ENCODE data around the gene NTSR1.

DNA sequence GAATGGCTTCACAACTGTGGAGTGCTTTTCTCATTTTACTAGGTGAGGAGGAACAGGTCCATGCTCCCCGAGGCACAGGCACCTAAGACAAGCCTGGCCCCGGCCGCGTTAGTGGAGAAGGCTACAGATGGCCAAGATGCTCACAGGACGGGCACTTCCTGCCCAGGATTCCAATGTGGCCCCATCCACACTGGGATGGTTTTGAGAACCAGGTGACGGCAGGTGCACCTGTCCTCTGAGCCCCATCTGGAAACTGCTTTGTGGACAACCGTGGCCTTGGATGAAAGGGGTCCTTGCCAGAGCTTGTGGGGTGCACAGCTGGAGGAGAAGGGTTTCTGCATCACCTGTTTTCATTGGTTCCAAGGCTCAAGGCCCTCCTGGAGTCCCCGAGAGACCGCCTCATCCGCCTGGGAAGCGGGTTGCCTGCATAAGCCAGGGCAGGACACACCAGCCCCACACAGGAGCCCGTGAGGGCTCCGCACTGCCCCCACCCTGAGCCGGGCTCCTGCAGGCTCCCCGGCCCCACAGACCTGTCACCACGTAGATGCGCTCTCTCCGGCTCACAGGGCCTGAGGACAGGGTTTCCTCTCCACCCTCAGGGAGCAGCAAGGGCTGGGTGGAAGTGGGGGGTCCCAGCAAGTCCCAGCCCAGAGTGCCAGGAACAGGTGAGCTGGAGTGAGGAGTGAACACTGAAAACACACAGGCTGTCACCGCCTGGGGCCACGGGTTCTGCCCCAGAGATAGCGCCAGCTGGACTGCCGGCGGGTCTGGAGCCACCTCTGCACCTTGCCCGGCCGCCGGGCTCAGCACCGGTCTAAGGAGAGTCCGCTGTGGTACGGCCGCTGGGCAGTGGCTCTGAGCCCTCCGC is 18.3 kb downstream of the NTSR1 start:
- TF ChIP-seq, protein P1, sequence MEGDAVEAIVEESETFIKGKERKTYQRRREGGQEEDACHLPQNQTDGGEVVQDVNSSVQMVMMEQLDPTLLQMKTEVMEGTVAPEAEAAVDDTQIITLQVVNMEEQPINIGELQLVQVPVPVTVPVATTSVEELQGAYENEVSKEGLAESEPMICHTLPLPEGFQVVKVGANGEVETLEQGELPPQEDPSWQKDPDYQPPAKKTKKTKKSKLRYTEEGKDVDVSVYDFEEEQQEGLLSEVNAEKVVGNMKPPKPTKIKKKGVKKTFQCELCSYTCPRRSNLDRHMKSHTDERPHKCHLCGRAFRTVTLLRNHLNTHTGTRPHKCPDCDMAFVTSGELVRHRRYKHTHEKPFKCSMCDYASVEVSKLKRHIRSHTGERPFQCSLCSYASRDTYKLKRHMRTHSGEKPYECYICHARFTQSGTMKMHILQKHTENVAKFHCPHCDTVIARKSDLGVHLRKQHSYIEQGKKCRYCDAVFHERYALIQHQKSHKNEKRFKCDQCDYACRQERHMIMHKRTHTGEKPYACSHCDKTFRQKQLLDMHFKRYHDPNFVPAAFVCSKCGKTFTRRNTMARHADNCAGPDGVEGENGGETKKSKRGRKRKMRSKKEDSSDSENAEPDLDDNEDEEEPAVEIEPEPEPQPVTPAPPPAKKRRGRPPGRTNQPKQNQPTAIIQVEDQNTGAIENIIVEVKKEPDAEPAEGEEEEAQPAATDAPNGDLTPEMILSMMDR (IDR thresholded peaks at IDR 0.05), result no peak
- TF ChIP-seq EZH2phosphoT487 (IDR thresholded peaks at IDR 0.05), result no peak

Measured in neural progenitor cell (in vitro differentiated cells).